GM13976 (cell line): ENCODE data around the gene ZNF764.

Experiments used
- DNase-seq: peaks from one replicate; pipeline ENCODE4 v3.0.0; 2012; ENCODE audit warnings: low spot score
- in situ Hi-C: fragments of 300-500 bp; cut with MboI; formaldehyde crosslinking; loops from one replicate; pipeline ENCODE4 v1.12.0; 2022; ENCODE audit warnings: low sequenced_read_pairs, mixed read lengths, inconsistent platforms; ENCODE audit not compliant: unreplicated experiment
- TF ChIP-seq, protein P1 (sequence below): IDR thresholded peaks from 2 replicates; pipeline ENCODE4 v1.5.1; 2012; ENCODE audit warnings: borderline replicate concordance, mild to moderate bottlenecking; ENCODE audit not compliant: insufficient read depth; ENCODE audit errors: extremely low read depth, missing control alignments, control extremely low read depth

Gene ZNF764

DNA sequence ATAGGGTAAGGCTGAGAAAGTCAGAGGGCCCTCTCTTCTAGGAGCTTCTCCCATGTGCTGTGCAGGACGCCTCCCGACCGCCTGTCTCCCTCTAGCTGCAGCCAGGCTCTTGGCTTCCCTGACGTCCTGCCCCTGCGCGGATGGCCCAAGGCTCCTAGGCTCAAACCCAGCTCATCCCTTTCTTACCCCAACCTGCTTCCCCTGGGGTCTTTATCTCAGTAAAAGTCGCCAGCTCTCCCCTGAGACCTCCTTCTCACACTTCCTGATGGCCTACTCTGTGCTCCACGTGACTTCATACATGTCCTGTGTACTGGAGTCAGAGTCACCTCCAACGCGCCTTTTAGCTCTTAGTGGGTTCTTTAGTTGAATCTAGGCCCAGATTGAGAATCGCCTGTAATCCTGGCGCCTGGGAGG is 22.4 kb downstream of the ZNF764 start:
- peak; percentile 86 for DNase-seq
- TF ChIP-seq, protein P1, sequence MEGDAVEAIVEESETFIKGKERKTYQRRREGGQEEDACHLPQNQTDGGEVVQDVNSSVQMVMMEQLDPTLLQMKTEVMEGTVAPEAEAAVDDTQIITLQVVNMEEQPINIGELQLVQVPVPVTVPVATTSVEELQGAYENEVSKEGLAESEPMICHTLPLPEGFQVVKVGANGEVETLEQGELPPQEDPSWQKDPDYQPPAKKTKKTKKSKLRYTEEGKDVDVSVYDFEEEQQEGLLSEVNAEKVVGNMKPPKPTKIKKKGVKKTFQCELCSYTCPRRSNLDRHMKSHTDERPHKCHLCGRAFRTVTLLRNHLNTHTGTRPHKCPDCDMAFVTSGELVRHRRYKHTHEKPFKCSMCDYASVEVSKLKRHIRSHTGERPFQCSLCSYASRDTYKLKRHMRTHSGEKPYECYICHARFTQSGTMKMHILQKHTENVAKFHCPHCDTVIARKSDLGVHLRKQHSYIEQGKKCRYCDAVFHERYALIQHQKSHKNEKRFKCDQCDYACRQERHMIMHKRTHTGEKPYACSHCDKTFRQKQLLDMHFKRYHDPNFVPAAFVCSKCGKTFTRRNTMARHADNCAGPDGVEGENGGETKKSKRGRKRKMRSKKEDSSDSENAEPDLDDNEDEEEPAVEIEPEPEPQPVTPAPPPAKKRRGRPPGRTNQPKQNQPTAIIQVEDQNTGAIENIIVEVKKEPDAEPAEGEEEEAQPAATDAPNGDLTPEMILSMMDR: peak; percentile 69
- in situ Hi-C loops: no loop called here

DNA sequence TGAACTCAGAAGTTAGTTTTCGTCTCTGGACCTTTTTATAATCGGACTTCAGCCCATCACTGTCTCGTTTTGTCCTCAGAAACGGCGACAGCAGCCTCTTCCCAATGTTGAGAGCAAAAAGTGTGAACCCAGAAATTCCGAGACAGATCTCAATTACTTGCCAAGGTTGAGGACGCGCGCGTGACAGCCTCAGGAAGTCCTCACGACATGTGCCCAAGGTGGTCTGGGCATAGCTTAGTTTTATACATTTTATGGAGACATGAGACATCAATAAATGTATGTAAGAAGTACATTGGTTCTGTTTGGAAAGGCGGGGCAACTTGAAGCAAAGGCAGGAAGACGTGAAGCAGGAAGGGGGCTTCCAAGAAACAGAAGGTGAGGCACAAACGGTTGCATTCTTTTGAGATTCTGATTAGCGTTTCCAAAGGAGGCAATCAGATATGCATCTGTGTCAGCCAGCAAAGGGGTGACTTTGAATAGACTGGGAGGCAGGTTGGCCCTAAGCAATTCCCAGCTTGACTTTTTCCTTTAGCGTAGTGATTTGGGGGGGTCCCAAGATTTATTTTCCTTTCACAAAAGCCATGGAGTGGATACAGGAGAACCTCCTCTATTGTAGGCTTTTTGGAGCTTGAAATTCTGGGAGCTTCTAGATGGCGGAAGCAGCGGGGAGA is 22.9 kb downstream of the ZNF764 start:
- no peak for DNase-seq
- TF ChIP-seq, protein P1: no peak
- in situ Hi-C loops: no loop called here

DNA sequence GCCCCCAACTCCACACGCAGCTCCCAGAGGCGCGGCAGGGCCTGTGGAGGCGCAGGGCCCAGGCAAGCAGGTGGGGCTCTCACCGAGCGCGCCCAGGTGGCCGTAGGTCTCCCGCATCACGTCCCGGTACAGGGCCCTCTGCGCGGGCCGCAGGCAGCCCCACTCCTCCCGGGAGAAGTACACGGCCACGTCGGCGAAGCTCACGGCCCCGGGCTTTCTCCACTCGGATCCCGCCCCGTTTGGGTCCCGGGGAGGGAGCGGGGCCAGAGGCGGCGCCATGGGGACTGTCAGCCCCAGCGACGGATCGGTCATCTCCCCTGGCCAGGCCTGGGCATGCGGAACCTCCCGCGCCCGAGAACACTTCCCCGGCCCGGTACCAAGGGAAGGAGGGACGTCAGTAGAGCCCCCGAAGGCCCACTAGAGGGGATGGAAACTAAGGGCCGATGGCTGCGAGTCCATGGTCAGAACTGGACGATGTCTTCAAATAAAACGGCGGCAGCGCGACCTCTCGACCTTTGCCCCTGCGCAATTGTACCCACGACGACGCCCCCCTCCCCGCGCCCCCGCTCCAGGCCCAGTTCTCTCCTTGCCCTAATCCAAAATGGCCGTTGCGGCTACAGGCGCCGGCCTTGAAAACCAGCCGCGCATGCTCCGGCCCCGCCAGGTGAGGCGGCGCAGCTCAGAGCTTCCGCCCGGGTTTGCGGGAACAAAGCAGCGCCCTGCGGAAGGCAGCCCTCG is 23.6 kb downstream of the ZNF764 start, which contains the start of gene ZNF747:
ZNF747 (minus strand) TSS at position 491 of the 738 bp plus-strand sequence; CDS start at position 312, 179 bp downstream.
- in situ Hi-C loops: no loop called here
- peak; percentile 93 for DNase-seq
- TF ChIP-seq, protein P1: no peak

DNA sequence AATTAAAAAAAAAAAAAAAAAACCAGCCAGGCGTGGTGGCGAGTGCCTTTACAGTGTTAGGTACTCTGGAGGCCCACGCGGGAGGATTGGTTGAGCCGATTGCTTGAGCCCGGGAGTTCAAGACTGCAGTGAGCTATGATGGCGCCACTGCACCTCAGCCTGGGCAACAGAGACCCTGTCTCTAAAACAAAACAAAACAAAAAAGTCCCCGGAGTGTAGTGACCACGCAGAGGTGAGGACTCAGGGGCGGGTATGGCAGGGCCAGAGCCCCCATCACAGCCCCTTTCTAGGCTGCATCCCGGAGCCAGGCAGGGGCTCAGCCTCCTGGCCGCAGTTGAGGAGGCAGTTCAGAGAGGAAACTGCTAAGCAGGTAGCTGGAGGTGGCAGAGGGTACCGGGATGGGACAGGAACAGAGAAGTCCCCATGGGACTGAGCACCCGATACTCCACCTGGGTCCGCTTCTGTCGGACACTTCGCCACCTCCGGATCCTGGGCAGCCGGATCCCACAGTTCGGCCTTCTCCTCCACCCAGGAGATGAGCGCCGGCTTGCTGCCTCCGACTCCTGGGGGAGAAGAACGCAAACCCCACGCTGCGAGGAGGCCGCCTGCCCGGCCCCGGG is 24.3 kb downstream of the ZNF764 start:
- TF ChIP-seq, protein P1: no peak
- DNase-seq: no peak
- in situ Hi-C loops: no loop called here

DNA sequence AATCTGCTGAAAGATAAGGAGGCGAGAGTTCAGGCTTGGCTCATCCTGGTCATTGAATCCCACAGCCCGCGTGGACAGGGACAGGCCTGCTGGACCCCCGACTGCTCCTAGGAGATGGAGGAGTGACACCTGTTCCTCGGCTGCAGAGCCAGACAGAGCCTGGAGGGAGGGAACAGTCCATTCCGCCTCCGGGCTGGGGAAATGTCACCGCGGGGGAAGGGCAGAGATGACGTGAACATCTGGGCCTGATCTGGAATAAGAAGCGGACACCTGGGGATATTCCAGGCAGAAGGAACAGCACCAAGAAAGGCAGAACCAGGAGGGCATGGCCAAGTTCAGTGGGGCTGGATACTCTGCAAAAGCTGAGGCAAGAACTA is 25.0 kb downstream of the ZNF764 start:
- no peak for DNase-seq
- in situ Hi-C loops: no loop called here
- TF ChIP-seq, protein P1: no peak

DNA sequence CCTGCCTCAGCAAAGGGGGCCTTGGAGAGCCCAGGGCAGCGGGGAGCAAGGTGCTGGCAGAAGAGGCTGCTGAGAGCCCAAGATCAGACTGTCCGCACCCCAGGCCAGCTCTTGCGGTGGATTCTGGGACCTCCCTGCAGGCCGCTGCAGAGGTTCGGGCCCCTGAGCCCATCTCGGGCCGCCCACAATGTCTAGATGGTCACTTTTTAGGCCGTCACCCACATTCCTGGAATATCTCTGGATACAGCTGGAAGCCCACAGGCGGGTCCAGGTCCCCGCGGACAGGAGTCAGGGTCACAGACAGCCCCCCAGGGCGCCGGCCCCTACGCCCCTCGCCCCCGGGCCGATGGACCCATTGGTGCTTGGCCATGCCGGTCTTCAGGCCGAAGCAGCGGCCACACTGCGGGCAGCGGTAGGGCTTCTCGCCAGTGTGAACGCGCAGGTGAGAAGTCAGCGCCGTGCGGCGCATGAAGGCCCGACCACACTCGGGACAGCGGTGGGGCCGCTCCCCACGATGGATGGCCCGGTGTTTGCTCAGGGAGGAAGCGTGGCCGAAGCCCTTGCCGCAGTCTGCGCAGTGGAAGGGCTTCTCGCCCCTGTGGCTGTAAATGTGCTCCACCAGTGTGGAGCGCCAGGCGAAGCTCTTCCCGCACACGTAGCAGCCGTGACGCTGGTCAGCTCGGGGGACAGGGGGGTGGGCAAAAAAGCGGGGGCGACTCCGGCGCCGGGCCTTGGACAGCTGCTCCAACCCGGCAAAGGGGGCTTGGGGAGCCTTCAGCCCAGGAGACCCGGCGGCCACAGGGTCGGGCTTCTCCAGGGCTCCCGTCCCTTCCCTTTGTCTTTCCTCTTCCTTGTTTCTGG is 25.7 kb downstream of the ZNF764 start:
- DNase-seq: no peak
- in situ Hi-C loops: no loop called here
- TF ChIP-seq, protein P1: no peak
